Forelimb muscle (tissue), 1 donor: ENCODE results near the gene CHD9NB. TPM values are rescaled to one million over a fixed set of nuclear protein-coding genes. Genes with fewer than 3 reads are reported as not detected.
"Not testable (repeated sequence)": the region's sequence is repeated elsewhere in the genome, so short reads cannot be mapped to it uniquely, and the experiment has no call there.

Experiments used
- DNase-seq: peaks from one replicate; pipeline ENCODE4 v3.0.0-alpha.2; 2013; ENCODE audit warnings: low read depth
- polyA plus RNA-seq: library from polyadenylated mRNA; unstranded; fragments of 120-200 nt; gene quantifications from one replicate; pipeline ENCODE4 v1.2.1, GENCODE V29; 2013; ENCODE audit not compliant: insufficient read length

Gene CHD9NB
- polyA plus RNA-seq, 1 donor = 2.7 TPM

DNA sequence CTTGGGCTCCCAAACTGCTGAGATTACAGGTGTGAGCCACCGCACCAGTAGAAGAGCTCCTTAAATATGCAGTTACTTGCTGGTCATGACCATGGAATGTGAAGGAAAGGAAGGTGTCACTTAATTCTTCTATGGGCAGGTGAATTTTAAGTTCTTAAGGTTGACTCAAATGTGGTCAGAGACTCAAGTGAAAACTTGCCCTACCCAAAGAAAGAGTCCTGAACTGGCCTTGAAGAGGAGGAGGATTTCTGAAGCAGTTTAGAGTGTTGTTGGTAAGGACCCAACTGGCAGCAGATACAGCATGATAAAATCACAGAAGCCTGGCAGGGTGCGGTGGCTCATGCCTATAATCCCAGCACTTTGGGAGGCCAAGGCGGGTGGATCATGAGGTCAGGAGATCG is 31.4 kb upstream of the CHD9NB start:
- no peak for DNase-seq

DNA sequence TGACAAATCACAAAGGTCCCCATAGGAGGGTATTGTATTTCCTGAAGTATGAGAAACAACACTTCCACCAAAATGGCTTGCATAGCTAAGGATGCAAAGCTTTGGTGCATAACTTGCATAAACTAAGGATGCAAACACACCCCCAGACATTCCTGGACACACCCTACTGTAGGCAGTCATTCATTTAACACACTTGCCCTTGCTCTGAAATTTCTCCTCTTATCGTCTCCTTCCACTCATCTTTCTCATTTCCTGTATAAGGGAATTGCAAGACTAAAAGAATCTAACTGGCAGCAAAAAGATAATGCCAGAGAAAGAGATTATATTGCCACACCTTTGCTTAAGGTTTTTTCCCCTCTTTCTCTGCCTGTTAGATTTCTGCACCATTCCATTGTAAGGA is 30.4 kb upstream of the CHD9NB start:
- no peak for DNase-seq

DNA sequence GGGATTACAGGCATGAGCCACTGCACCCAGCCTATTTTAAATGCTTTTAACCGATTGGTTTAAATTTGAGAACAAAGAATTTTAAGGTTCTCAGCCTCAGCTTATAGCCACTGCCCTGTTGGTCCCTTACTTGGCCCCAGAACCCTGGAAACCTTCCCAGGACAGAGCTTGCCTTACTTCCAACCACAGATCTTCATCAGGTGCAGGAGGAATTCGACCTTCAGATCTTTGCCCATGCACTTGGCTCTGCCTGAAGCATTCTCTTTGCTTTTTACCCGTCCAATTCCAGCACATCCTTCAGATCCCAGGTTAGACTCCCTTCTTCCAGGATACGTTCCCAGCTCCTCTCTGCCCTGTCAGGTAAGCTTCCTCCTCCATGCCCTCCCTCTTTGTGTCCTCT is 29.8 kb upstream of the CHD9NB start:
- DNase-seq = no peak

DNA sequence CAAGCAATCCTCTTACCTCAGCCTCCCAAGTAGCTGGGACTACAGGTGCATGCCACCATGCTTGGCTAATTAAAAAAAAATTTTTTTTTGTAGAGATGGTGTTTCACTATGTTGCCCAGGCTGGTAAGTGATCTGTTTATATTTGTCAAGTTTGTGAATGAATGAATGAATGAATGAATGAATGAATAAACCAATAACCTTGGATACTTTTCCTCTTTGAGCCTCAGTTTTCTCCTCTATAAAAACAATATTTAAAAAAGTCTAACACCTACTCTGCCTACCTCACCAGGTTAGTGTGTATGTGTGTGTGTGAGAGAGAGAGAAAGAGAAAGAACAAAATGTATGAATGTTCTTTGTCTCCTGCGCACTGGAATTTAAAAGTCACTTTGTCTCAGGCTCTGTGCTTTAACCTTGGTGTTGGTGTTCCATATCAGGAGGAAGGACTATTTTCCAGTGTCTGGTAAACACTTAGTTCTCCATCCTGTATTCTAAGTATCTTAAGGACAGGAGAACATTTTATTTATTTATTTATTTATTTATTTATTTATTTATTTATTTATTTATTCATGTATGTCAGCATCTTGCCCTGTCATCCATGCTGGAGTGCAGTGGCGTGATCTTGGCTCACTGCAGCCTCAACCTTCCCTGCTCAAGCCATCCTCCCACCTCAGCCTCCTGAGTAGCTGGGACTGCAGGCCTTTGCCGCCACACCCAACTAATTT is 29.1 kb upstream of the CHD9NB start:
- no peak for DNase-seq

DNA sequence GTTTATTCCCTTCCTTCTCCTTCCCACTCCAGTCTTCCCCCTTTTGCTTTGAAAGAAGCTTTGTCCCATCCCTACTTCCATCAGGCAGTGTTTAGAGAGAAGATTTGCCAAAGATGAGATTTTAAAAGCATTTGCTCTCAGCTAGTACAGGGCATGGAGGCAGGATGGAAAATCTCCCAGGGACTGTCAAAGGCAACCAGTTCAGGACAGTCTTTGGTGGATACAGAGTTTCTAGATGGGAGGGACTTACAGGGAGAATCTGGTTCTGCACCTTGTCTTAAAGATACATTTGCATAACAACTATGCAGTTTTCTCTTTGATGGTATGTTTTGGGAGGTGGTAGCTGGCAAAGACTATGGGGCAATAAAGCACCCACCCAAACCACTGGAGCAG is 28.3 kb upstream of the CHD9NB start:
- DNase-seq = no peak

DNA sequence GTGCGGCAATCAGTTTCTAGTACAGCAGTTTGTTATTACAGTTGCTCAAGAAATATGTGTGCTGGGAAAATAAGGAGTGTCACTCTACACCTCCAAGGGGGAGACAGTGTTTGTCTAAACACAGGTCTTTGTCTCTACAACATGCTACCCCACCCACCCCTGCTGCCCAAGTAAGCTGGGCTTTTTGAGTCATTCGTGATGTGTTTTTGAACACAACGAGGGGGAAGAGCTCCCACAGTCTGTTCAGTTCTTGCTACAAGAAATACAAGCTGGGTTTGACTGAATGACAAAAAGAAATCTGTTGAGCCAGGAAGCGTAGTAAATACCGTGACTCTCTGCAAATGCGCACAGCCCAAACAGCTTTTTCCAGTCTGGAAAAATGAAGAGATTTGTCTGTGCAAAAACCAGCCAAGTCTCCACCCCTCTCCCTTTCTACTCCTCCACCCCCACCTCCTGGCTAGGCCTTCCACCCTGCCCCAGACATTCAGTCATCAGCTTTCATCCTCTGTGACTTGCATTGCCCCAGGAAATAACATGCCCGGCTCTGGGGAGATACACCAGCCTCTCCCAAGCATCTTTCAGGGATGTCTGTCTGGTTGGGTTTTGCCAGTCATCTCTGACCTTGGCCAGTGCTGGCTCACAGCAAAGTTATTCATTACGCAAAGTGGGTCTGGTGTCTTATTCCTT is 27.8 kb upstream of the CHD9NB start:
- DNase-seq = peak; percentile 93

DNA sequence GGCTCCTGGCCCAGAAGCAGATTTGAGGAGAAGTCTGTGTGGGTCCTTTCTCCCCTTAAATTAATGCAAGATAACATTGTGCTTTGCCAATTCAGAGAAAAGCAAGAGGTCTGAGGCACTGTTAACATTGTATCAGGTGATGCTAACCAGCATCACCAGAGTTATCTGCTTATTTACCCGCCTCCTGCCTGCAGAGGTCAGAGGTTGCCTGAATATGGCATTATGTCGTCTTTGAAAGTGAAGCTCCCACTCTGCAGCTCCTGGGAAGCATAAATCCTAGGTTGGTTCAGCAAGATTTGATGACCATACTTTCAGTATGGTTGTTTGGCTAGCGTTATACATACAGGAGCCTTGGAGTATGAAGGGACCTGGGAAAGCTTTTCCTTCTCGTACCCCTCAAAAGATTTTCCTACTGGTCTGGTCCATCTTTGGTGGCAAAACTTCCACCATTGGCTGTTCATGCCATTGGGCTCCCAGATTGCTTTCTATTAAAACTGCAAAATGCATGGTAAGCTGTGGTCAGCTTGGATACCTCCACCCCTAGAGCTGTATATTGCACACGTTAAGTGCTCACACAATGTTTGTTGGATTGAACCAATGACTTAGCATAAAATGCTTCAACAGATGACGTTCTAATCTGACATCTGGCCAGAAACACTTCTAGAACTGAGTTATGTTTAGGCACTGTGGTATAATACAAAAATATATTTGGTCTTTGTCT is 26.2 kb upstream of the CHD9NB start:
- no peak for DNase-seq

DNA sequence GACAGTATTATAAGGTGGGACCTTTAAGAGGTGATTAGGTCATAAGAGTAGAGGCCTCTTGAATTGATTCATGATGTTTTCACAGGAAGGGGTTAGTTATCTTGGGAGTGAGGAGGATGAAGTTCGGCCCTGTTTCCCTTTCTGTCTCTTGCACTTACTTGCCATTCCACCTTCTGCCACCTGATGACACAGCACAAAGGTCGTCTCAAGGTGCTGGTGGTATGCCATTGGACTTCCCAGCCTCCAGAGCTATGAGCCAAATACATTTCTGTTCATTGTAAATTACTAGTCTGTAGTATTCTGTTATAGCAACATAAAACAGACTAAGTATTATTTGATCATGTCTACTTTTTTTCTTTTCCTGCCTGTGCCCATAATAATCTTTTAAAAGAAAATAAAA is 25.6 kb upstream of the CHD9NB start:
- DNase-seq = no peak

DNA sequence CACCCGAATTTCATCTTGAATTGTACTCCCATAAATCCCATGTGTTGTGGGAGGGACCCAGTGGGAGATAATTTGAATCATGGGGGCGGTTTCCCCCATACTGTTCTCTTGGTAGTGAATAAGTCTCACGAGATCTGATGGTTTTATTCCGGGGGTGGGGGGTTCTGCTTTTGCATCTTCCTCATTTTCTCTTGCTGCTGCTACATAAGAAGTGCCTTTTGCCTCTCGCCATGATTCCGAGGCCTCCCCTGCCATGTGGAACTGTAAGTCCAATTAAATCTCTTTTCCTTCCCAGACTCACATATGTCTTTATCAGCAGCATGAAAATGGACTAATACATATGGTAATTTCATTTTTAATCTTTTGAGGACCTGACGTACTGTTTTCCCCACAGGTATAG is 22.8 kb upstream of the CHD9NB start:
- DNase-seq = not testable (repeated sequence)

DNA sequence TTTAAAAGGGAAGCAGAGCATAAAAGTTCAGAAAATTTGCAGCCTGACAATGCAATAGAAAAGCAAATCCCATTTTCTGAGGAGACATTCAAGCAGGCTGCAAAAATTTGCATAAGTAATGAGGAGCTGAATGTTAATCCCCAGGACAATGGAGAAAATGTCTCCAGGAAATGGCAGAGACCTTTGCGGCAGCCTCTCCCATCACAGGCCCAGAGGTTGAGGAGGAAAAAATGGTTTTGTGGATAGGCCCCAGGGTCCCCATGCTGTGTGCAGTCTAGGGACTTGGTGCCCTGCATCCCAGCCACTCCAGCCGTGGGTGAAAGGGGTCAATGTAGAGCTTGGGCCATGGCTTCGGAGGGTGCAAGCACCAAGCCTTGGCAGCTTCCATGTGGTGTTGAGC is 21.6 kb upstream of the CHD9NB start:
- DNase-seq = not testable (repeated sequence)

DNA sequence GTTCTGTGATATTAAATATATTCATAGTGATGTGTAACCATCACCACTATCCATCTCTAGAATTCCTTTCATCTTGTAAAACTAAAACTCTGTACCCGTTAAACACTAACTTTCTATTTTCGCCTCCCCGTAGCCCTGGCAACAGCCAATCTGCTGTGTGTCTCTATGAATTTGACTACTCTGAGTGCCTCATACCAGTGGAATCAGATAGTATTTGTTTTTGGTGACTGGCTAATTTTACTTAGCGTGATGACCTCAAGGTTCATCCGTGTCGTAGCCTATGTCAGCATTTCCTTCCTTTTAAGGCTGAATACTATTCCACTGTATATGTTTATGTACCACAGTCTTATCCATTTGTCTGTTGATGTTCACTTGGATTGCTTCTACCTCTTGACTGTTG is 20.3 kb upstream of the CHD9NB start:
- no peak for DNase-seq

DNA sequence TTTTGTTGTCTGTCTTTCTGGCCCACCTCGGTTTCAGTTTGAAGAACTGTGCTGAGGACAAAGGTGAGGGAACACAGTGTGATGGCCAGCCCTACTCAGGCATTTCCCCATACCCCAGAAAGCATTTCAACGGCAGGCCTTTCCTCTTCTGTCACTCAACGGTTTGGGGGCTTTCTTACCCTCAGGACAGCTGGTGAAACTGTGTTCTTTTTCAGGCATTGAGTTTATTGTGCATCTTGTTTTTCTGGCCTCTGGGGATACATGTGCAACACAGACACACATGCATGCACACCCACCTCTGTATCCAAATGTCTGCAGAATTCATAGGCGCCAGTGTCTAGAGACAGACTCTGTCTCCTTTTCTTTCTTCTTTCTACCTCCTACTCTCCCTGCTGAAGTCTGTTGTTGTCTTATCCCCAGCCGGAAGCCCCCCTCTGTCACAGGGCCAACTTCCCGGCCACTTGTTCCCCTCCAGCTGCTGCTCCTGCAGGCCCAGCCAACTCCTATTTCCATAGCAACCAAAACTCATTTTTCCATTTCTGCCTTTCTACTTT is 19.1 kb upstream of the CHD9NB start:
- peak; percentile 94 for DNase-seq

DNA sequence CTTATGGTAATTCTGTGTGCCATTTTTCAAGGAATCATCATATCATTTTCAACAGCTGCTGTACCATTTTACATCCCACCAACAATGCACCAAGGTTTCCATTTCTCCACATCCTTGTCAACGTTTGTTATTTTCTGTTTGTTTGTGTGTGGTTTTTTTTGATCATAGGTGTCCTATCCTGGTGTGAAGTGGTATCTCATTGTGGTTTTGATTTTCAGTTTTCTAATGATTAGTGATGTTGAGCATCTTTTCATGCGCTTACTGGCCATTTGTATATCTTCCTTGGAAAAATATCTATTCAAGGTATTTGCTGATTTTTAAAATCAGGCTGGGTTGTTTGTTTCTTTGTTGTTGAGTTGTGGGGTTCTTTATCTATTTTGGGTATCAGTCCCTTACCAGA is 17.1 kb upstream of the CHD9NB start:
- DNase-seq = no peak

DNA sequence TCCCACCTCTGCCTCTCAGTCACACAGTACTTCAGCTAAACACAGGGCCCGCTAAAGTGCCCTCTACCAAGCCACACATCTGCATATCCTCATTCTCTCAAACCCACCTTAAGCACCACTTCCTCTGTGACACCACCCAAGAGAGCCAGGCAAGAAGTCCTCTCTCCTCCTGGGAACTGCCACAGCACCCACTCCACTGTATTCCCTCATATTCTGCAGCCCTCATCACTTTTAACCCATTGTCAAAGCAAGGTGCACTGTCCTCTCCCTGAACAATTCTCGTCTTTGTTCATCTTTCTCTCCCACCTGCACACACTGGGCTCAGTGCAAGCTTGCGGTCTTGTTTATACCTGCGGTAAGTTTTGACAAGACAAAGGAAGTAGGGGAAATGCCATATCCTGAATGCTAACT is 15.7 kb upstream of the CHD9NB start:
- no peak for DNase-seq

DNA sequence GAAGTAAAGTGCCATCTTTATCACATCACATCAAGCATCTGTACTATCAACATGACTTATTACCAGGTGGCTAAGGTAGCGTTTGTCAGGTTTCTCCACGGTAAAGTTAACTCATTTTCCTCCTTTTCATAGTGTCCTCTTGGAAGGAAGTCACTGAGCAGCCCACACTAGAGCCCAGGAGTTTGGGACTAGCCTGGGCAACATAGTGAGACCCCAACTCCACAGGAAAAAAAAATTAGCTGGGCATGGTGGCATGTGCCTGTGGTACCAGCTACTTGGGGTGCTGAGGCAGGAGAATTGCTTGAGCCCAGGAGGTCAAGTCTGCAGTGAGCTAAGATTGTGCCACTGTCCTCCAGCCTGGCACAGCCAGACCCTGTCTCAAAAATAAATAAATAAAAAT is 15.0 kb upstream of the CHD9NB start:
- no peak for DNase-seq

DNA sequence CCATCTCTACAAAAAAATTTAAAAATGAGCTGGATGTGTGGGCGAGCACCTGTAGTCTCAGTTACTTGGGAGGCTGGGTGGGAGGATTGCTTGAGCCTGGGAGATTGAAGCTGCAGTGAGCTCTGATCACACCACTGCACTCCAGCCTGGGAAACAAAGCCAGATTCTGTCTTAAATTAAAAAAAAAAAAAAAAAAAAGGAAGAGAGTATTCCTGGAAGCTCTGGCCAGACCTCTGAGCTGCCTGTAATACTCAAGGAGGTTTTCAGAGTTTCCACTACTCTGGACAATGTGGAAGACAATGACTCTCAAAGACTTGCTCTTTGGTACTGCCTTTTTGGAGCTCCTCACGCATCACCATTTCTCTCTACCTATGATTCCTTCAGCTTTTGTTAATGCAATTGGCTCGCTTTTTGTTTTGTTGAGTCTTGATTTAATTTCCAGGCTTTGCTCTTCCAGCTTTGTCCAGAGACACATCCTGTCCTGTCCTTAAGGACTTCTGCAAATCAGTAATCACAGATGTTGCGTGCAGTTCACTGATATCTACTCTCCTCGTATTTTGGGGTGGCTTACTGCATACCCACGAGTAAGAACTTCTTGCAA is 12.9 kb upstream of the CHD9NB start:
- DNase-seq = no peak

DNA sequence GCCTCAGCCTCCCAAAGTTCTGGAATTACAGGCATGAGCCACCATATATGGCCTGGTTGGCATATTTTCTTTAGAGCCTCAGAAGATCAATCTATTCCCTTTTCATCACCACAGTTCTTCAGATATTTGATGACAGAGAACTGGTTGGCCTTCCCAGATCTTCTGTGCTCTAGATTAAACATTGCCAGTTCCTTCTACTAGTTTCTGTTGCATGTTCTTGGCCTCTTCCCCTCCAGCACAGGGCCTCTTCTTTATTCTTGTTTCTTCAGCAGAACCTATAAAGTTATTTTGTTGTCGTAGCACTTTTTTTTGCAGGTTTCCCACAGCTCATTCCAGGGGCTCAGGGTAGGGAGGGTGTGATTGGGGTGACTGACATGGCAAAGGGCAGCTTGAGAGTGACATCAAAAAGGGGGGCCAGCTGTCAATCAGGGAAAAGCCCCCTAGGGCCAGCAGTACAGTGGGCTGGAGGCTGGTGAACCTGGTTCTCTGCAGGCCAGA is 11.4 kb upstream of the CHD9NB start:
- no peak for DNase-seq

DNA sequence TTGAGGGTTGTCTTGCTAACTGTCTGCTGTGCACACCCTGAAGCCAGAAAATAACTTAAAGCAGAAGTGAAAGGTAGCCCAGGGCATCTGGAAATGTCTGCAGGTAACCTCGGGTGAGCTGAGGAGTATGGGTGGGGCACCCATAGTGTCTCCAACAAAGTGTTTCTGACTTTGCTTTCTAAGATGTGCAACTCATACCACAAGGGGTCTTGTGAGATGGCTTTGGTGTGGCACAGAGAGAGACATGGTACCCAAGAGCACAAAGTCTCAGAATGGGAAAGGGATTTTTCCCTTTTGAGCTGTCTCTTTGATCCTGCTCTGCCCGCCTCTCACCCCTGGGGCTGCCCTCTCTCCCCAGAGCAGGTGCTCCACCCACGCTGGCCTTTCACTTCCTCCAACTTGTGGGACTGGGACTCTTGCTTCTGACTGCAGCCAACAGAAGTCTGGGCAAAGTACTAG is 9.0 kb upstream of the CHD9NB start:
- DNase-seq = no peak

DNA sequence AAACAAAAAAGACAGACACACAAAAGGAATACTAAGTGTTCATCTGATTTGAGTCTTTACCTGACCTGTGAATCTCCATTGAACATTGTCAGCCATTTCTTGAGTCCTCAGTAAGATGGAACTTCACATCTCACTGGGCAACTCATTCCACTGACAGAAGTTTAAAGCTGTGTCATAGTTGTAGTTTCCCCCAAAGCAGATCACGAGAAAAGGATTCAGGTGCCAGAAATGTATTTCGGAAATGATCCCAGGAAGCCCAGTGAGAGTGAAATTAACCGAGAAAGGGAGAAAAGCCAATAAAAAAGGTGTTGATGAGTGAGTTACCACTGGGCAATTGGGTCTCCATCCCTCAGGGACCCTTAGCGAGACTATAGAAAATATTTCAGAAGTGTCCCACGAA is 8.6 kb upstream of the CHD9NB start:
- DNase-seq = no peak

DNA sequence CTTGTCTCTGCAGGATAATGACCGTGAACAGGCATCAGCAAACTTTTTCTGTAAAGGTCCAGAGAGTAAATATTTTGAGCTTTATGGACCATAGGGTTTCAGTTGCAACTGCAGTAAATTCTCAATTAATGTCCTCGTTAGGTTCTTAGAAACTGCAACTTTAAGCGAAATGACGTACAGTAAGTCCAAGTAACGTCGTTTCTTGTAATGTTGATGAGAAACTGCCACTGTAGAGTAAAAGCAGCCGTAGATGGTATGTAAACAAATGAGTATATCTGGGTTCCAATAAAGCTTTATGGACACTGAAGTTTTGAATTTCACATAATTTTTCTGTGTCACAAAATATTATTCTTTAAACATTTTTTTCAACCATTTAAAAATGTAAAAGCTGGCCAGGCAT is 7.0 kb upstream of the CHD9NB start:
- DNase-seq = no peak

DNA sequence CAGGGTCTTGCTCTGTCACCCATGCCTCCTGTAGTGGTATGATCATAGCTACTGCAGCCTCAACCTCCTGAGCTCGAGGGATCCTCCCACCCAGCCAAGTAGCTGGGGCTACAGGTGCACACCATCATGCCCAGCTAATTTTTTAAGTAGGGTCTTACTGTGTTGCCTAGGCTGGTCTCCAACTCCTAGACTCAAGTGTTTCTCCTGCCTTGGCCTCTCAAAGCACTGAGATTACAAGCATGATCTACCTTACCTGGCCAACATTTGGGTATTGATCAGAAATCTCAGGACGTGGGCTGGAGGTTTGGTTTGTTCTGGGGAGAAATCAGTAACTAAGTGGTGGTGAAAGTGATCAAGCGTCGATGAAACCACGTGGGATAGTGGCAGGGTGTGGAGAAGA is 6.2 kb upstream of the CHD9NB start:
- no peak for DNase-seq

DNA sequence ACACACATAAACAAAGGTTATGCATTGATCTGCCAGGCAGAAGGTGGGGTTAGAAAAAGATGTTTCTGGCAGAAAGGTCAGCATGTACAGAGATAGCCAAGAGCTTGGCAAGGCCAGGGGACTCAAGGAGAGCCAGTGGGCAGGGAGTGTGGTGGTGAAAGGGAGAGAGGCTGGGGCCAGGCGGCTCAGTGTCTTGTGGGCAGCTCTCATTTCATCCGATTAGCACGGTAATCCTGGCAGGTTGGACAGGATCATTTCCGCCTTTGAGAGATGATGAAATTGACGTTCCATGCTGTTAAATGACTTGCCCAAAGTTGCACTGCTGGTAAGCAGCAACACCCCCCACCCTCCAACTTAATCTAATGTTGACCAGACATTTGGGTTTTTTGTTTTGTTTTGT is 5.7 kb upstream of the CHD9NB start:
- no peak for DNase-seq
